SK-N-DZ (cell line): ENCODE measurements around the gene CTF1.
"Not testable (repeated sequence)": the region's sequence is repeated elsewhere in the genome, so short reads cannot be mapped to it uniquely, and the experiment has no call there.

Source experiments
- DNase-seq: peaks from one replicate; pipeline ENCODE4 v3.0.0-alpha.2; 2015; ENCODE audit warnings: low spot score

The CTF1 gene

DNA sequence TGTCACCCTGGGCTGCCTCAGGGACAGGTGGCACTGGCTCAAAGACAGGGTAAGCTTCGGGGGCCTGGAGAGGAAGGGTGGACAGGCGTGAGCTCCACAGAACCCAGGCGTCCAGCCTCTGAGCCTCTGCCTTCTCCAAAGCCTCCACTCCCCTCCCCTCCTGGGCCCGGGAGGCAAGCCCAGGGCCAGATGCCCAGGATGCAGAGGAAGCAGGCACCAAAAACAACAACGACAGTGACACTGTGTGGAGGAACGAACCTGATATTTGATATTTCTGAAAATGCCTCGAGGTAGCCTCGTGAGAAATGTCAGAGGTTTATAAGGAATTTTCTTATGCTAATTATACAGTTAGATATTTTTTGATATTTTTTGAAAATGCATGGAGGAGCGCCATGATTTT lies 8.5 kb upstream of the CTF1 start:
- no peak for DNase-seq

- no peak for DNase-seq
Measured at GRCh38 chr16:30888856-30889499, 7.4 kb upstream of the CTF1 start.

DNA sequence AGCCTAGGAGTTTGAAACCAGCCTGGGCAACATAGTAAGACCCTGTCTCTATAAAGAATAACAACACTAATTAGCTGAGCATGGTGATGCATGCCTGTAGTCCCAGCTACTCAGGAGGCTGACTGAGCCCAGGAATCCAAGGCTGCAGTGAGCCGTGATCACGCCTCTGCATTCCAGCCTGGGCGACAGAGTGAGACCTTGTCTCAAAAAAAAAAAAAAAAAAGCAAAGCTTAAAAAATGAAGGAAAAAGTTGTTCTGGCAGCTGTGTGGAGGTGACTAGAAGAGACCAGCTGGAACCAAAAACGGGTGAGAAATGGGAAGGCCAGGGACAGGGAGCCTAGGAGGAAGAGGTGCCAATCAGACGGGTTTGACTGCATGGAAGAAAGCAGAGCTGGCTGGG lies 6.7 kb upstream of the CTF1 start:
- DNase-seq = no peak

DNA sequence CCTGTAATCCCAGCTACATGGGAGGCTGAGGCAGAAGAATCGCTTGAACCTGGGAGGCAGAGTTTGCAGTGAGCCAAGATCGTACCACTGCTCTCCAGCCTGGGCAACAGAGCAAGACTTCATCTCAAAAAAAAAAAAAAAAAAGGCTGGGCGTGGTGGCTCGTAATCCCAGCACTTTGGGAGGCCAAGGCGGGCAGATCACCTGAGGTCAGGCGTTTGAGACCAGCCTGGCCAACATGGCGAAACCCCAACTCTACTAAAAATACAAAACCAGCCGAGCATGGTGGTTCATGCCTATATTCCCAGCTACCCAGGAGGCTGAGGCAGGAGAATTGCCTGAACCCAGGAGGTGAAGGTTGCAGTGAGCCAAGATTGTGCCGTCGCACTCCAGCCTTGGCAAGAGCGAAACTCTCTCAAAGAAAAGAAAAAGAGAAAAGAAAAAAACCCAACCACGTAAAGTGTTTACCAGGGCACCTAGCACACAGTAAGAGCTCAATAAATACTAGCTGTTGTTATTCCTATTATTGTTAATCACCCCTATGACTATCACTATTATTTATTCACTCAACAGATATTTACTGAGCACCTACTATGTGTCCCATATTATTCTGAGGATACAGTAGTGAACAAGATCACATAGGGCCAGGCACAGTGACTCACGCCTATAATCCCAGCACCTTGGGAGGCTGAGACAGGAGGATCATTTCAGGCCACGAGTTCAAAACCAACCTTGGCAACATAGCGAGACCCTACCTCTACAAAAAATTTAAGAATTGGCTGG lies 5.2 kb upstream of the CTF1 start:
- DNase-seq = not testable (repeated sequence)

- DNase-seq = no peak
Measured at GRCh38 chr16:30892670-30893416, 3.6 kb upstream of the CTF1 start.

- no peak for DNase-seq
Measured at GRCh38 chr16:30893417-30893743, 3.0 kb upstream of the CTF1 start.

DNA sequence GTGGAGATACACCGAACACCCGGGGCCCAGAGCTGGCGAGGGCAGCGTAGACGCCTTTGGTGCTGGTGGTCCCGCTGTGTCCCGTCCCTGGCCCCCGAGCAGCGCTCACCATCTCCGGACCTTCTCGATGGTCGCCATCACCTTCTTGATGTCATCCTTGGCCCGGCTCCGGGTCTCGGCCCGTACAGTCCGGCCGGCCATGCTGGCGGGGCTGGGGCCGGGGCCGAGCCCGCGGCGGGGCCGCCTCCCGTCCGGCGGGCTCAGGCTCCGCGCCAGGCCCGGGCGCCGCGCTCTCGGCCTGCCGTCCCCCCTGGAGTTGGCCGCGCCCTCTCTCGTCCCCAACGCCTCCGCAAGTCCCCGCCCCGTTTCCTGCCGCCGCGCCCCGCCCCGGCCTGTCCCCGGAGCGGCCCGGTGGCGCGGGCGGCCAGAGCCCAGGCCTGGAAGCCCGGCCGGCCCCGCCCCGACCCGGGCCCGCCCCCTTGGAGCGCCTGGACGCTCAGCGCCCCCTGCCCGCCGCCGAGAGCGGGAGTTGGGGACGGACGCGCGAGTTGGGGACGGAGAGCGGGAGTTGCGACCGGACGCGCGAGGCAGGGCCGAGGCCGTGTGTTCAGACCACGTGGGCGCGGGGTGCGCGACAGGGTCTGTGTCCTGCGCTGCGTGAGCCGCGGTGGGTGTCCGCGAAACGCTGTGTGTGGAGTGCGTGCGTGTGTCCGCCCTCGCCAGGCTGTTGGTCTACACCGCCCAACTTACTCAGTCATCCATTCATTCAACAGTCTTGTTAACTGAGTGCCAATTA lies 2.5 kb upstream of the CTF1 start, which contains the start of gene BCL7C:
Gene BCL7C, minus strand, starts transcription at position 334 of the 796 bp plus-strand sequence. Its CDS starts 133 bp downstream, at position 201.
- DNase-seq = peak; percentile 88

GRCh38 chr16:30894540-30895368 lies 1.7 kb upstream of the CTF1 start:
- no peak for DNase-seq

- no peak for DNase-seq
Measured at GRCh38 chr16:30895627-30896260, 670 bp upstream of the CTF1 start.

DNA sequence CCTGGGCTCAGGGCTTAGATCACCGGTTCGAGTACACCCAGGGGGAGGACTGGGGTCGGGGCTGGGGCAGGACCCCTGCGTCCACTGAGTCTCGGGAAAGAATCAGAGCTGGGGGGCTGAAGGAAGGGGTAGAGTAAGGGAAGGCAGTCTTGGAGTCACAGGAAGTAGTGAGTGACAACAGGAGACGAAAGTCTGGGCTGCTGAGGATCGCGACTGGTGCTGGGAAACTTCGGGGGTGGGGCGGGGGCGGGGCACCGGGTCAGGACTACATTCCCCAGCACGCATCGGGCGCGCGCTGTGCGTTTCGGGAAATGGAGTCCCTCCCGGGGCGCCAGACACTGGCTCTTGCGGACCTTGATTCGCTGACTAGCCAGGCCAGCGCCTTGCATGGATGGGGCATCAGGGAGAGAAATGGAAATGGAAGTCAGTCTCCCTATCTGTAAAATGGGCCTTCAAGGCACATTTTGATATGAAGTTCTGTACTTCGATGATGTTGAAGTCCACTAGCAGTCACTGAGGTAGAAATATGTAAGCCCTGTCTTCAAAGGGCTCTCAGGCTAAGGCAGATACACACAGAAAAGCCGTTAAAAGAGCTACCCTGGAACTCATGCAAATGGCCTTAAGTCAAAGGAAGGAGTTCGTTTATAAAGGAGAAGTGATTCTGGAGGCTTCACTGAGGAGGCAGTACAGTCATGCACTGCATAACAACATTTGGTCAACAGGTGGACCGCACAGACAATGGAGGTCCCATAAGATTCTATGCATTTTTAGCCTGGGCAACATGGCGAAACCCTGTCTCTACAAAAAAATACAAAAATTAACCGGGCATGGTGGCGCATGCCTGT lies 697 bp downstream of the CTF1 start:
- DNase-seq = peak; percentile 89

DNA sequence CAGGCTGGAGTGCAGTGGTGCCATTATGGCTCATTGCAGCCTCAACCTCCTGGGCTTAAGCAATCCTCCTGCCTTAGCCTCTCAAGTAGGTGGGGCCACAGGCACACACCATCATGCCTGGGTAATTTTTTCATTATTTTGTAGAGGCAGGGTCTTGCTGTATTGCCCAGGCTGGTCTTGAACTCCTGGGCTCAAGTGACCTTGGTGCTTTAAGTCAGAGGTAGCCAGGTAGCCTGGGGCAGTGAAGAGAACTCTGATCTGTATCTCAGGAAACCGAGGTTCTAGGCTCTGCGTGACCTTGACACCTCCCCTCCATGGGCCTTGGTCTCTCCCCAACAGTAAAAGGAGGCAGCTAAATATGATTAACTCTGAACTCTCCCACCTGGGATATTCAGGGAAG lies 3.4 kb downstream of the CTF1 start:
- DNase-seq = no peak

DNA sequence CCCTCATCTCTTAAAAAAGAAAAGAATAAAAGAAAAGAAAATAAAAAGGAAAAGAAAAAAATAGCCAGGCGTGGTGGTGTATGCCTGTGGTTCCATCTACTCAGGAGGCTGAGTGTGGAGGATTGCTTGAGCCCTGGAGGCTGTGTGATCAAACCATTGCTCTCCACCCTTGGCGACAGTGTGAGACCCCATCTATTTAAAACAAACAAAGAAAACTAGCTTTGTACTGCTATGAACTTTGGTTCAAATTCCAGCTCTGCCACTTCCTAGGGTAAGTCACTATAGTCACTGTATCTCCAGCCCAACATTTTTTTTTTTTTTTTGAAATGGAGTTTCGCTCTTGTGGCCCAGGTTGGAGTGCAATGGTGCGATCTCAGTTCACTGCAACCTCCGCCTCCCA lies 4.2 kb downstream of the CTF1 start:
- DNase-seq = no peak

DNA sequence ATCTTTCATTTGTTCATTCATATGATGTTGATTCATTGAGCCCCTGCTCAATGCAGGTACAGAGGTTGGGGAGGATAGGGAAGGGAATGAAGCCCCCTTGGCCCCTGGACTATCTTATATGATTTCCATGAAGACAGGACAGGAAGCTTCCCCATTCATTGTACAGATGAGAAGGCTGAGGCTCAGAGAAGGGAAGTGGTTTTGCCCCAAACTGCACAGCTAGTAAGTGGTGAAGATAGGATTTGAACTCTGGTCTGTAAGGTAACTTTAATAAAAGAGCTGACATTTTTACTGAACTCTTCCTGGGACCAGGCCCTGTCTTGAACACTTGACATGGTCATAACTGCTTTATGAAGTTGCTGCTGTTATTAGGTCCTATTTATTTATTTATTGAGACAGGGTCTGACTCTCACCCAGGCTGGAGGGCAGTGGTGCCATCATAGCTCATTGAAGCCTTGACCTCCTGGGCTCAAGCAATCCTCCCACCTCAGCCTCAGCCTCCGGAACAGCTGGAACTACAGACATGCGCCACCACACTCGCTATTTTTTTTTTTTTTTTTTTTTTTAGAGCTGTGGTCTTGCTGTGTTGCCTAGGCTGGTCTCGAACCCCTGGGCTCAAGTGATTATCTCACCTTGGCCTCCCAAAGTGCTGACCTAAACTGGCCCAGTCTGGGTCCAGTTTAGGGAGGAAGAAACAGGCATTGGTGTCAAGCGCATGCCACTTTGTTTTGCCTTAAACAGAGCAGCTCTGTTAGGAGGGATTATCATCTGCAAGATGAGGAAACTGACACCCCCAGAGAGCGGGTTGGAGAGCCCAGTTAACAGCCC lies 5.0 kb downstream of the CTF1 start:
- no peak for DNase-seq

GRCh38 chr16:30902029-30902972 lies 5.9 kb downstream of the CTF1 start:
- no peak for DNase-seq

DNA sequence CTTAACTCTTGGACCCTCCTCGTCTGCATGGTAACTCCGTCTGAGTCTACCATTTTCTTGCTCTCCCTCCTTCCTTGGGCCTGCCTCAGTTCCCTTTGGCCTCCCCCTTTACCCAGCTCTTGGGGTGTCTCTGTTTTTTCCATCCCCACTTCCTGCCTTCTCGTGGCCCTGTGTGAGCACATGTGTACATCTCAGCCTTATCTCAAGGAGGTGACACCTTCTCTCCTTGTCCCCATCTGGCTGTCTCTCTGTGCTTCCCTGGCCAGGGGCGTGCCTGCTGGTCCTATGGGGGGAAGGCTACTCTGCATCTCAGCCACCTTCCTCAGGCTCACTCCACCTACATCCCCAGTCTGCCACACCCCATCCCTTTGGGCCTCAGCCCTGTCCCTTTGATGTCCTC lies 6.6 kb downstream of the CTF1 start:
- DNase-seq = no peak

- DNase-seq = no peak
Measured at GRCh38 chr16:30903596-30903995, 7.2 kb downstream of the CTF1 start.

GRCh38 chr16:30904114-30904780 lies 7.8 kb downstream of the CTF1 start:
- no peak for DNase-seq
